ENCODE data around the gene REEP3.
"Not testable (repeated sequence)": the region's sequence is repeated elsewhere in the genome, so short reads cannot be mapped to it uniquely, and the experiment has no call there.

Gene REEP3

DNA sequence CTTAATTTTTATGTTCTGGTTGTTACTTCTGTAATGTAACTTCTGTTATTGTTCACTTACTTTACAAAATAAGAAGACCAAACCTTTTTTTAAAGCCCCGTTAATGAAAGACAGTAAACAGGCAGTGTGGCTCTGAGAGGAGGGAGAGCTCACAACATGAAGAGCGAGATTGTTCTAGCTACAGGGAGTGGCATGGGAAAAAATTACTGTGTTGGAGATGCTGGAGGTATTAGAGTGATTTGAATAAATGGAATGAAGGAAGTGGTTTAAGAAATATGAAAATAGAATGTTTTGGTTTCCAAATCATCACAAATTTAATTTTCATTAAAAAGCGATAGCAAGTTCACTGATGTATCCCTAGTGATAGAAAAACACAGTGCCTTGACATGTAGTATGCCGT, 31.8 kb downstream of the REEP3 start:
- peaks cover 15% of the 10 kb centered on the region for H3K4me1 Mint-ChIP-seq (ENCODE audit: low read depth)
- no peaks in the 10 kb centered on the region for H3K9me3 Mint-ChIP-seq
- H3K36me3 Mint-ChIP-seq (ENCODE audit: low read depth): peaks cover 3% of the 10 kb centered on the region
- H3K27ac Mint-ChIP-seq: no peak overlapping the region
- no peaks in the 10 kb centered on the region for H3K27me3 Mint-ChIP-seq (ENCODE audit: low read depth)
- no peak overlapping the region for H3K4me3 Mint-ChIP-seq

DNA sequence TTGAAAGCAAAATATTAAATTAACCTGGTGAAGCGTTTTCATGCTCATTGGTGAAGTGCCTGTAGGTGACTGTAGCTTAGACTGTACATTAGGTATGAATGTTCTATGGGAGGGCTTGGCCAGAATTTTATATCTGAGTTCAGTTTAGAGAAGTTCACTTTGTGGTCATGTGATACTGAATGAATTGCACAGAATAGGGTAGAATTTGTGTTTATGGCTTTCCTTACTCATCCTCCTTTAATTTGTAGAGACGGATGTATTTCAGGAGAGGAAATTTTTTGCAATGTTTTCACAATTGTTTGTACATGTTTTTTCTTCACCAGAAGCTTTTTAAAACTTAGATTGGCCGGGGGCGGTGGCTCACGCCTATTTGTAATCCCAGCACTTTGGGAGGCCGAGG, 32.3 kb downstream of the REEP3 start:
- Mint-ChIP-seq H3K4me1 (ENCODE audit: low read depth) (peaks cover 15% of the 10 kb centered on the region), H3K27me3 (ENCODE audit: low read depth) (no peaks in the 10 kb centered on the region), H3K36me3 (ENCODE audit: low read depth) (peaks cover 3% of the 10 kb centered on the region), H3K4me3 (no peak overlapping the region), H3K9me3 (no peaks in the 10 kb centered on the region), H3K27ac (no peak overlapping the region)

DNA sequence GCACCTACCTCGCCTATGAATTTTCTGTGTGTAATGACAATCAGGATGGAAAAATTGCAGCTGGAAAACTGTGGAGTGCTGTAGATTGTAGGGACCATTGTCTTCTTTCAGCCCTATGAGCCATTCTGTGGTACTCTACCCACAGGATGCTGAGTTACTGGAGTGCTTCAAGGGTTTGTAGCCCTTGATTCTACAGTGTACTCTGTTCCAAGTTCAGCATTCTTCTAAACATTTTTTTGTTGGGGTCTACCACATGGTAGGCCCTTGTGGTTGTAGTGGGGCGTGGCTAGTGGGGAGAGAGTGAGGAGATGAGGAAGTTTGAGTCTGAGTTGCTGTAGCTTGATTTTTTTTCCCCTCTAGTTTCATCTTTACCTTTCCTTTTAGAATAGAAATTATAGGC, 33.5 kb downstream of the REEP3 start:
- Mint-ChIP-seq H3K27ac (no peak overlapping the region), H3K4me1 (ENCODE audit: low read depth) (peaks cover 15% of the 10 kb centered on the region), H3K9me3 (no peaks in the 10 kb centered on the region), H3K27me3 (ENCODE audit: low read depth) (no peaks in the 10 kb centered on the region), H3K36me3 (ENCODE audit: low read depth) (peaks cover 1% of the 10 kb centered on the region), H3K4me3 (no peak overlapping the region)

DNA sequence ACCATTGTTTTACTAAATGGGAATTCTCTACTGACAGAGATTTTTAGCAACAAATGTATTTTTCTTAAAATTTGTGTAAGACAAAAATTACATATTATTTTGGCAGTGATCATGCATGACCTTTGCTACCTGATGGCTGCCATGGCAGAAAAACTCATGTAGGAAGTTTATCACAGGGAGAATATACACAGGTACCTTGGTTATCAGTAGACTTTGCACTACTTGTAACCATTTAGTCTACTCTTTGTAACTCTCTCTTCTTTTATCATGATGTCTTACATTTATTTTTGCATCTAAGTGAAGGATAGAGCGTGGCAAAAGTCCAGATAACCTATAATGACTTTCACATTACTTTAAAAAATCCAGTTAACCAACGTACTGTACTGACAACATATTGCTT, 34.1 kb downstream of the REEP3 start:
- no peaks in the 10 kb centered on the region for H3K27me3 Mint-ChIP-seq (ENCODE audit: low read depth)
- no peak overlapping the region for H3K27ac Mint-ChIP-seq
- H3K36me3 Mint-ChIP-seq (ENCODE audit: low read depth): peaks cover 1% of the 10 kb centered on the region
- no peaks in the 10 kb centered on the region for H3K9me3 Mint-ChIP-seq
- no peak overlapping the region for H3K4me3 Mint-ChIP-seq
- H3K4me1 Mint-ChIP-seq (ENCODE audit: low read depth): peaks cover 15% of the 10 kb centered on the region

DNA sequence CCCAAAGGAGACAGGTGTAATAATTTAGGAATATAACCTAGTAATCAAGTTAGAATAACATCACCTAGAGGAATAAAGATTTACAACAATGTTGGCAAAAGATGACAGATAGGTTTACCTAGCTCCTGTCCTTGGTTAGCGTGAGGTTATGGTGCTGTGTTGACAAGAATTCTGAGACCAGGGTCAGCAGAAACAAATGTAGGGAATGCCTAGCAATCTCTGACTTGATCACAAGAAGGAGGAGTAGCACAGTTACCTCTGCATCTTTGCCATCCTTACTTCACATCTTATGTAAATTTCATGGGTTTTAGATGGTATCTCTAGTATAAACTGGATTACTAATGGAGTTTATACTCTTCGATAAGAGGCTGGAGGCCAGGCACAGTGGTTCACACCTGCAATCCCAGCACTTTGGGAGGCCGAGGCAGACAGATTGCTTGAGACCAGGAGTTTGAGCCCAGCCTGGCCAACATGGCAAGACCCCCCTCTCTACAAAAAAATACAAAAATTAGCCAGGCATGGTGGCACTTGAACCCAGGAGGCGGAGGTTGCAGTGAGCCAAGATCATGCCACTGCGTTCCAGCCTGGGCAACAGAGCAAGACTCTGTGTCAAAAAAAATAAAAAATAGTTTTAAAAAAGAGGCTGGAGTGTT, 37.1 kb downstream of the REEP3 start:
- Mint-ChIP-seq H3K4me1 (ENCODE audit: low read depth) (peaks cover 12% of the 10 kb centered on the region), H3K9me3 (no peaks in the 10 kb centered on the region), H3K36me3 (ENCODE audit: low read depth) (peaks cover 1% of the 10 kb centered on the region), H3K4me3 (no peak overlapping the region), H3K27ac (no peak overlapping the region), H3K27me3 (ENCODE audit: low read depth) (no peaks in the 10 kb centered on the region)

DNA sequence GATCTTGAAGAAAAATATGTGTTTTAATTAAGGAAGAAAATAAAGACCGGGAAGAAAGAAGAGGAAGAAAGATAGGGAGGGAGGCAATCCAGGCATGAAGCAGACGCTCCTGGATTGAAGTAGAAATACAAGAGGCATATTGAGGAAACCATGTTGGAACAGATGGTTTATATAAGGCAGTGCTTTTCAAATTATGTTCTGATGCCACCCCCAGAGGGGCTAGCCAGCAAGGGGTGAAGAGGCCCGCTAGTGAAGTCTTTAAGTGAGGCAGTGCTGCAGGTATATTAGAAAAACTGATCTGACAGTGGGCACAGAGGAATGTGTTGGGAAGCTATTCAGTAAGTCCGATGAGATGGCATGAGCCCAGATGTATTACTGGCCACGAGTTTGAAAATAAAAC, 40.1 kb downstream of the REEP3 start:
- Mint-ChIP-seq H3K4me3 (no peak overlapping the region), H3K27ac (no peak overlapping the region), H3K4me1 (ENCODE audit: low read depth) (peaks cover 6% of the 10 kb centered on the region)

DNA sequence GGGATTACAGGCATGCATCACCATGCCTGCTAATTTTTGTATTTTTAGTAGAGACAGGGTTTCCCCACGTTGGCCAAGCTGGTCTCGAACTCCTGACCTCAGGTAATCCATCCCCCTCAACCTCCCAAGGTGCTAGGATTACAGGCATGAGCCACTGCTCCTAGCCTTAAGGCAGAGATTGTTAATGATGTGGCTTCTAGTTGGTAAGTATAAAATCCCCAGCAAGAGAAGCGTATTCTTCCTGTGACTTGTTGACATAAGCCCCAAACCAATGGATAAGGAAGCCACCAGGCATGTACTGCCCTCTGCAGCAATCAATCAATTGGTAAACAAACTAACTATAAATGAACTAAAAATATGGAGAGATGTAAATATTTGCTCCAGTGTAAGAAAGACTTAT, 41.2 kb downstream of the REEP3 start:
- H3K4me3 Mint-ChIP-seq: no peak overlapping the region
- H3K9me3 Mint-ChIP-seq: no peaks in the 10 kb centered on the region
- H3K36me3 Mint-ChIP-seq (ENCODE audit: low read depth): no peaks in the 10 kb centered on the region
- peaks cover 6% of the 10 kb centered on the region for H3K4me1 Mint-ChIP-seq (ENCODE audit: low read depth)
- H3K27ac Mint-ChIP-seq: no peak overlapping the region
- no peaks in the 10 kb centered on the region for H3K27me3 Mint-ChIP-seq (ENCODE audit: low read depth)

More for the DNA sequence above, 40.1 kb downstream of the REEP3 start:
- Mint-ChIP-seq H3K9me3 (no peaks in the 10 kb centered on the region), H3K36me3 (ENCODE audit: low read depth) (no peaks in the 10 kb centered on the region), H3K27me3 (ENCODE audit: low read depth) (no peaks in the 10 kb centered on the region)

DNA sequence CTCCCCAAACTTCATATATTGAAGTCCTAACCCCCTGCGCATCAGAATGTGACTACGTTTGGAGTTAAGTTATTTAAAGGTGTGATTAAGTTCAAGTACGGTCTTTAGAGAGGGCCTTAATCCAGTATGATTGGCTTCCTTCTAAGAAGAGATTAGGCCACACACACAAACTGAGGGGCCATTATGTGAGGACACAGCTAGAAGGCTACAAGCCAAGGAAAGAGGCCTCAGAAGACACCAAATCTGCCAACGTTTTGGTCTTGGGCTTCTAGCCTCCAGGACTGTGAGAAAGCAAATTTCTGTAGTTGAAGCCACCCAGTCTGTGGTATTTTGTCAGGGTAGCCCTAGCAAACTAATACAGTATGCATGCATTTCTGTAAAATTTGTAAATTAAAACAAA, 41.7 kb downstream of the REEP3 start:
- Mint-ChIP-seq H3K27me3 (ENCODE audit: low read depth) (no peaks in the 10 kb centered on the region), H3K9me3 (no peaks in the 10 kb centered on the region), H3K27ac (no peak overlapping the region), H3K4me1 (ENCODE audit: low read depth) (peaks cover 6% of the 10 kb centered on the region), H3K4me3 (no peak overlapping the region), H3K36me3 (ENCODE audit: low read depth) (no peaks in the 10 kb centered on the region)

DNA sequence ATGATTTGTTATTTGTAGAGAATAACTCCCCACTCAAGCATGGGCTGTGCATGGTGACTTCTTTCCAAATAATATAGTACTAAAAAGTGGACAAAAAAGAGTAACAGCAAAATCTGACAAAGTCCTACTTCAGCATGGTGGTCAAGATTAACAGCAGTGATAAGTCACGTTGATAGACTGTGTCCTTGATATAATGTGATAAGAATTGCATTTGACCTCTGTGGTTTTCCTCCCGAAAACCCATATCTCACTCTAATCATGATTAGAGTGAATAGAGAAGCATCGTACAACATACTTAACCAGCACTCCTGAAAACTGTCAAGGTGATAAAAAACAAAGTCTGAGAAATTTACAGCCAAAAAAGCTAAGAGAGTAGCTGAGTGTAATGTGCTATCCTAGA, 42.4 kb downstream of the REEP3 start:
- Mint-ChIP-seq H3K9me3 (no peaks in the 10 kb centered on the region), H3K27ac (no peak overlapping the region), H3K27me3 (ENCODE audit: low read depth) (no peaks in the 10 kb centered on the region), H3K4me3 (no peak overlapping the region), H3K36me3 (ENCODE audit: low read depth) (no peaks in the 10 kb centered on the region), H3K4me1 (ENCODE audit: low read depth) (peaks cover 6% of the 10 kb centered on the region)

DNA sequence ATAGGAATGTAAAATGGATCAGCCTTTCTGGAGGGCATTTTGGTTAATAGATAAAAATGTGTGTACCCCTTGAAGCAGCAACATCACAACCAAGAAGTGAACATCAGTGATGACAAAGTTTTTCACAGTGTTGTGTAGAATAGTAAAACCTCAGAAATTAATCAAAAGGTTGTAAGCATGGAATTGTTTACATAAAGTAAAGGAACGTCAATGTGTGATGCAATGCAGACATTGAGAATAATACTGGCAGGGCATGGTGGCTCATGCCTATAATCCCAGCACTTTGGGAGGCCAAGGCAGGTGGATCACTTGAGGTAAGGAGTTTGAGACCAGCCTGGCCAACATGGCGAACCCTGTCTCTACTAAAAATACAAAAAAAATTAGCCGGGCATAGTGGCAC, 43.5 kb downstream of the REEP3 start:
- H3K36me3 Mint-ChIP-seq (ENCODE audit: low read depth); H3K27me3 Mint-ChIP-seq (ENCODE audit: low read depth); H3K27ac Mint-ChIP-seq; H3K4me1 Mint-ChIP-seq (ENCODE audit: low read depth); H3K4me3 Mint-ChIP-seq; H3K9me3 Mint-ChIP-seq: not testable (repeated sequence)

DNA sequence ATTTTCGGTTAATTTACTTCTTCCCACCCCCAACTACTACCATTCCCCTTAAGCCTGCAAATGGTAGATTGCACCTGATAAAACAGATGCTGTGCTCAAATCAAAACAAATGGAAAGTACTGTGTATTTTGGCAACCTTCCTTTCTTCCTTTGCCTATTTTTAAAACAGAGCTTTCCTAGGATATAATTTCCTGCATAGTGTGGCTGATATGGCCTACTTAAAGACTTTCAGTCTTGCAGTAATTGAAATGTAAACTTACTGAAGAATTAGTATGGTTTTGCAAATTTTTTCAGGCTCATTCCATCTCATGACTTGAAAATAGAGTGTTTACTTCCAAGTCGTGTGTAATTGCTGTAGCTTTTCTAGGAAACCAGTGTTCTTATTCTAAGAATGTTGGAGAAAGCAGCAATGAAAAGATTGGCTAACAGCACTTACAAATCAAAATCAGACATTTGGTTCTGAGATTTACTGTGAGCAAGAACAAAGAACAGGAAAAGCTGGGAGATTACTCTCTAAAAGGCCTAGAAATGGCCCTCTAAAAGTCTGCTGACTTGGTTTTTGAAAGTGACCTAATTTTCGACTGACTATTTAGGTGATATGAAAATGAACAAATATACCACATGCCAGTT, 52.0 kb downstream of the REEP3 start:
- peak overlapping the region; percentile 74 for H3K27ac Mint-ChIP-seq

DNA sequence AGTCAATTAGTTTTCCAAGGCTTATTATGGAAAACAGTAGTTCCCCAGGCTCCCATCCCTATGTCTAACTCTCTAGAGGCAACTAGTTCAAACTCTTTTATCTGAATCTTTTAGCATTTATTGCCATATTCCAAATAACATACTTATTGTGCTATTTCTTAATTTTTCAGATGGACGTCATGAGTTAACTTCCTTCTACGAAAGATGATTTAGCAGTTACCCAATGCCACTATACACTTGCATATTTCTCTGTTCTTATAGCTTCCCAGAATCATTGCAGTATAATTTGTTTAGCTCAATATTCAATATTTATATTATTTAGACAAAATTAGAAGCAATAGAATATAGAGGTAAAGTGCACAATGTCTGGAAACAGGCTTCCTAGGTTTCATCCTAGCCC, 52.8 kb downstream of the REEP3 start:
- no peak overlapping the region for H3K4me3 Mint-ChIP-seq
- H3K9me3 Mint-ChIP-seq: no peaks in the 10 kb centered on the region
- H3K27me3 Mint-ChIP-seq (ENCODE audit: low read depth): no peaks in the 10 kb centered on the region
- H3K36me3 Mint-ChIP-seq (ENCODE audit: low read depth): peaks cover 20% of the 10 kb centered on the region
- no peak overlapping the region for H3K27ac Mint-ChIP-seq
- H3K4me1 Mint-ChIP-seq (ENCODE audit: low read depth): peaks cover 16% of the 10 kb centered on the region

More for the DNA sequence above, 52.0 kb downstream of the REEP3 start:
- Mint-ChIP-seq H3K4me1 (ENCODE audit: low read depth) (peaks cover 16% of the 10 kb centered on the region), H3K9me3 (no peaks in the 10 kb centered on the region), H3K4me3 (no peak overlapping the region), H3K27me3 (ENCODE audit: low read depth) (no peaks in the 10 kb centered on the region), H3K36me3 (ENCODE audit: low read depth) (peaks cover 20% of the 10 kb centered on the region)

DNA sequence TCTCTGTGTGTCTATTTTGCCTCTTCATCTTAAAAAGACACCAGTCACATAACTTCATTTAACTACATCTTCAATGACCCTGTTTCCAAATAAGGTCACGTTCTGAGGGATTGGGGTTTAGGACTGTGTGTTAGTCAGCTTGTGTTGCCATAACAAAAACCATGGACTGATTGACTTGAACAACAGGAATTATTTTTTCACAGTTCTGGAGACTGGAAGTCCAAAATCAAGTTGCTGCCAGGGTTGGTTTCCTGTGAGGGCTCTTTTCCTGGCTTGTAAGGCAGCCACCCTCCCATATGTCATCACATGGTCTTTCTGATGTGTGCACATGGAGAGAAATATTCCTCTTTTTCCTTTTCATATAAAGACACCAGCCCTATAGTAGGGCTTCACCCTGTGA, 55.3 kb downstream of the REEP3 start:
- peaks cover 16% of the 10 kb centered on the region for H3K36me3 Mint-ChIP-seq (ENCODE audit: low read depth)
- H3K27me3 Mint-ChIP-seq (ENCODE audit: low read depth): no peaks in the 10 kb centered on the region
- H3K9me3 Mint-ChIP-seq: no peaks in the 10 kb centered on the region
- H3K4me1 Mint-ChIP-seq (ENCODE audit: low read depth): peaks cover 16% of the 10 kb centered on the region
- H3K4me3 Mint-ChIP-seq: no peak overlapping the region
- no peak overlapping the region for H3K27ac Mint-ChIP-seq

DNA sequence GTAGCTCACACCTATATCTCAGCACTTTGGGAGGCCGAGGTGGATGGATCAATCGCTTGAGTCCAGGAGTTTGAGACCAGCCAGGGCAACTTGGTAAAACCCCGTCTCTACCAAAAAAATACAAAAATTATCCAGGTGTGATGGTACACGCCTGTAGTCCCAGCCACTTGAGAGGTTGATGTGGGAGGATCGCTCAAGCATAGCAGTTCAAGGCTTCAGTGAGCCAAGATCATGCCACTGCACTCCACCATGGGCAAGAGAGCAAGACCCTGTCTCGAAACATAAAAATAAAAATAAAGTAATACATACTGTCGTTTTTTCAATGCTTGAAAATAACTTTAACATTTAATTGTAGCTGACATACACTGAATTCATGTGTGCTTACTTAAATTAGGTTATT, 57.3 kb downstream of the REEP3 start:
- H3K4me3 Mint-ChIP-seq: no peak overlapping the region
- peaks cover 14% of the 10 kb centered on the region for H3K36me3 Mint-ChIP-seq (ENCODE audit: low read depth)
- H3K9me3 Mint-ChIP-seq: no peaks in the 10 kb centered on the region
- peaks cover 10% of the 10 kb centered on the region for H3K4me1 Mint-ChIP-seq (ENCODE audit: low read depth)
- H3K27ac Mint-ChIP-seq: no peak overlapping the region
- no peaks in the 10 kb centered on the region for H3K27me3 Mint-ChIP-seq (ENCODE audit: low read depth)

DNA sequence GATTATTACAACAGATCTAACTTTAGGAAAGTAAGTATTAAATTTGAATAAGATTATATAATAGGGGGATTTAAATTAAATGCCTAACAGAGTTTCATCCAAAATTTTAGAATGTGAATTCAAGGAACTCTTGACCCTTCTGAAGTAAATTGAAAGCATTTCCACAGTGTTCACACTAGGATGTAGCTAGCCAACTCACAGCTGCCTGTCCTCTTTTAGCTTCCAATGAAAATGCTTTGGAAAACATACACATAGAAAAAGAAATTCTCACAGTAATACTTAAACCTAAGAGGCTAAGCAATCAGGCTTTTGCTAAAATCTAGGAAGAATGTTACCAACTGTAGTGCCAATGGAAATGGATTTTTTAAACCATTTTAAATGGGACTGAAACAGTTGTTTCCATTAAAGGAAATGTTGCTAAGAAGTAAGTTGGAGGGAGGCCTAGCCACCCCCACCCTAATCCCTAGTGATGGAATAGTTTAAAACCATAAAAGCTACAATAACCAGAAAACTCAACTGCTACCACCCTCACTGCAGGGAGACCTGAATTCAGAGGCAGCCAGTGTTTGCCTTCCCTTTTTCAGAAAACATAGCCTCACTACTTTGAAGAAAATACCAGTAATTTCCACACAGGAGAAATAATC, 58.3 kb downstream of the REEP3 start:
- peaks cover 14% of the 10 kb centered on the region for H3K36me3 Mint-ChIP-seq (ENCODE audit: low read depth)
- H3K4me3 Mint-ChIP-seq: no peak overlapping the region
- no peaks in the 10 kb centered on the region for H3K9me3 Mint-ChIP-seq
- H3K27ac Mint-ChIP-seq: no peak overlapping the region
- H3K27me3 Mint-ChIP-seq (ENCODE audit: low read depth): no peaks in the 10 kb centered on the region
- H3K4me1 Mint-ChIP-seq (ENCODE audit: low read depth): peaks cover 6% of the 10 kb centered on the region

Data from T-helper 1 cell treated with Interleukin-12 subunit alpha and Interleukin-12 subunit beta and Interleukin-4 antibody, amounts not matched to agents 30 μg/mL and 1 μg/mL, for 36 hours (primary cell).